GM21526 (cell line): ENCODE data around the gene UBE3D.
"Not testable (repeated sequence)": the region's sequence is repeated elsewhere in the genome, so short reads cannot be mapped to it uniquely, and the experiment has no call there.

Source experiments
- ATAC-seq: cut with Tn5 transposase; IDR thresholded peaks from one replicate; pipeline ENCODE4 v1.9.1; 2021; ENCODE audit warnings: moderate library complexity; ENCODE audit not compliant: unreplicated experiment, low FRiP score

The UBE3D gene

DNA sequence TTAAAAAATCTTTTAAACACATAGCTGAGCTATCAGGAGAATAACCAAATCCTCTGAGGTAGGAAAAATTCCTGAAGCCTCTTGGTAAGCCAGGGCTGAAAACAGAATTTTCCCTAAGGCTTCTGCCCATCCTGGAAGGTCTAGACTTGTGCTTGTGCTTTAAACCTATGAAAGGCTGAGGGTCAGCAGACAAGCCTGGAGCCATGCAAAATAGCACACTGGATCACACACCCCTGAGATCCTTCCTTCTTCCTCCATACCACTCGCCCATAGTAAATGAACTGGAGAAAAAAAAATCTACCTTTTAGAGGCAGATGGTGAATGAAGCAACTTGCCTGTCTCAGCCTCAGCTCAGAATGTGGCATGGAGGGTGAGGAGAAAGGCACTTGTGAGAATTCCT lies 144.4 kb downstream of the UBE3D start:
- ATAC-seq: no peak

DNA sequence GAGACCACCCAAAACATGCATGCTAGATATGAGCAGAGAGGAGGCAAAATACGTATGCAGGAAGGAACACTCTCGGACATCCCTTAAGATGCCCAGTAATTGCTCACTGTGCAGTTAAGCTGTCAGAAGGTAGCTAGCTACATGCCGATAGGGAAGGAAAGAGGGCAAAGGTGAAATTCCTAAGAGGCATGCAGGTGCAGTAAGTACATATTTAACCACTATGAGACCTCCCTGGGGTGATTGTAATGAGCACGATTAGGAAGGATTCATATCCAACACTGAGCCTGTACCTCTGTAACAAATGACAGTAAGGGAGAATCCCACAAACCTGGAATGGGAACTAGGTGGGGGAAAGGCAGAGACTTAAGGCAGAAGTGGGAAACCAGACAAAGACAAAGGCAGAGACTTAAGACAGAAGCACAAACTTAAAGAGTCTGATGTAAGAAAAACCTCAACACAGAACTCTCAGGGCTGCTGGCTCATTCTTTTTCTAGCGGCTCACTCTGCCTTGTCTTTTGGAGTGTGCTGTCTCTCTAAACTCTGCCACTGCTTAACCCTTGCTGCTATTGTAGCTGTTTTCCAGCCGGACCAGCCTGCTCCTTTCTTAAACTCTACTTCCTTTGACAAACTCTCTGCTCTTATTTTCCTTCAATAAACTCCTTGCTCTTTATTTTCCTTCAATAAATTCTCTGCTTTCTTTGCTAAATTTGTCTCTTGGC lies 148.1 kb downstream of the UBE3D start:
- ATAC-seq: no peak

DNA sequence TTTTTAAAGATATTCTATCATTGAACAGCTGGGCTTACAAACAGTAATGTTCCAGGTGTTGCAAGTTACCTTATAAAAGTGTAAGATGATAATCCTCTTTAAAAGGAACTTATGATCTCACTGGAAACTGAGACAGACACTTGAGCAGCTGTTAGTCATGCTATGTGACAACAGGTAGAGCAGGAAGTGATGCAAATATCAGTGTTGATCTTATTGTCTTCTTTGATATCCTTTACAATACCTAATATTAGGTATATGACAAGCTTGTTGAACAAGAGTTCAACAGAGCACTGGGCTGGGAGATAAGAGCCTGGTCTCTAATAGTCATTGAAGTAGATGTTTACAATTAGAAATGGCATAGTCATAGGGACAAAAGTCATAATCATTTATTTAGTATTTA lies 150.0 kb downstream of the UBE3D start:
- no peak for ATAC-seq

DNA sequence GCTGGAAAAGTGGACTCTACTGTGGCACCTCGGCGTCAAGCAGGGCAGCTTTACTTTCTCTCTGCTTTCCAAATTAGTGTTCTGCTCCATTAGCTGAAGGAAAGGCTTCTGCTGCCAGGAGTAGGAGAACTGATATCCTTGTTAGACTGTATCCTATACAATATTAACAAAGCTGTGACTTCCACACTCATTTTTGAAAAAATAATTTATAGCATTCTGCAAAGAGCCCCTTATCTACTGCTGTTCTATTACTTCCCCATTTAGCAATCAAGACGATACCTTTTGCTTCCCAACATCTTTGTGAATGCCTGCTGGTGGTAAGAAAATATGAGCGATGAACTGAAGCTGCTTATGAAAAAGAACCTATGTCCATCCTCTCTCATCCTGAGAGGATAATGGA lies 151.1 kb downstream of the UBE3D start:
- no peak for ATAC-seq

GRCh38 chr6:82910820-82911219 lies 154.8 kb downstream of the UBE3D start:
- no peak for ATAC-seq

DNA sequence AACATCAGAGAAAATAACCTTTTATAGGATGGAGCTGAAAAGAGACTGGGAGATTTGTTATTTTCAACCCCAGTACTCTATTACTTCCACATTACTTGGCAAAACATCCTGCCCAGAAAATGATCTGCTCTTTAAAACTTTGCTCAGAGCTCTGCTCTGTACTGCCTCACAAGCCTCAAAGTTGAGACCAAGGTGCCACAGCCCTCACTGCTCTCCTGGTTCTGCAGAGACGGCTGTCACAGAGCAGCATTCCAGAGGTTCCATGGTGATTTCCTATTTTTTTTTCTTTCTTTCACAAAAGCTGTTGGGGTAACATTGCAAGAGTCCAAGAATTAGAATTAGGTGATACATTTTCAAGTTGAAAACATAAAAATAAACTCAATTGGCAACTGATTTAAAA lies 155.2 kb downstream of the UBE3D start:
- no peak for ATAC-seq

DNA sequence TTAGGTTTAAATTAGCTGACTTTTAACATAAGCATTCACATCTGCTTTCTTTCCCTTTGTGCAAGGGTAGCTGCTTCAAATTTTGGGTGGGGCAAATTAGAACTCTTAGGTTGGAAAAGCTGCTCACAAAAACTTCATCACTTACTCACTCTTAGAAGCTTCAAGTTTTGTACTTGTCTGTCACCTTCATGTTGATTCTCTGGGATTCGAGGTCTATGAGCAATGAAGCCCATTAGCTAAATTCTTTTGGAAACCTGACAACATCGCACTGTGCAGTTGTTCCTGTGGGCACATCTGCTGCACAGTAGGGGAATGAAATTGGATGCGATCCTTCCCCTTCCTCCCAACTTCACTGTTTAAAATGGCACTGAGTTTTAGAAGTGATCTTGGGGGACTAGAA lies 156.1 kb downstream of the UBE3D start:
- ATAC-seq: no peak

DNA sequence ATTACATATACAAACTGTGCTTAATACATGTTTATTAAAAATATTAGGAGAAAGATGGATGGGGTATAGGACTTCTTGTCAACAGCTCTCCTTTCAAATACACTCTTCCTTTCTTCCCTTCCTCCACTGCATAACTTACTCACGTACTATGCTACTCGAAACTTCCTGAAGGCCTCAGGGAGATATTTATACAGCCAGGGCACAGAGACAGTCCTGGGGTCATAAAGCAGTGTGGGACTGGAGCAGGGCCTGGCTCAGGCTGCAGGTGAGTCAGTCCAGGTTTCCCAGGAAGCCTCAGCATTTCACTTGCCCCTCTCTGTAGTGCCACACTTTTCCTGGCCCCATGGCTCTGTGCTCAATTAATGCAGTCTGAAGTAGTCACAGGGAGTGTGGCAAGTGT lies 157.0 kb downstream of the UBE3D start:
- no peak for ATAC-seq

- no peak for ATAC-seq
Observed at GRCh38 chr6:82906951-82907350, 158.7 kb downstream of the UBE3D start.

- no peak for ATAC-seq
Observed at GRCh38 chr6:82906489-82906888, 159.2 kb downstream of the UBE3D start.

GRCh38 chr6:82904860-82905259 lies 160.8 kb downstream of the UBE3D start:
- no peak for ATAC-seq

DNA sequence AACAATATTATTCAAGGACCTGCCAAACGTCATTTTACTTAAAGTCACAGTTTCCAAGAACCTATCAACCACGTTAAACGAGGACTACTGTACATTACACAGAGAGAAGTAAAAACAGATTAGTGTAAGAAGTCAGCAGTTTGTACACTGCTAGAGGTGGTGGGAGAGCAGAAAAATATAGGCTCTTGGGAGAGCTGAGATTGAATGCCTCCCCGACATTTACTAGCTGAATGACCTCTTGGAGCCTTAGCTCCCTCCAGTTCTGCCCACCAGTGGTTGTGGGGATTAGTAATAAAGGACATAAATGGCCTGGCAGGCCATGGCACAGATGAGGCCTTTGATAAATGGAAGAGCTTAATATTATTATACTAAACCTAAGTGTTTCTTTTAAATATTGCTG lies 161.4 kb downstream of the UBE3D start:
- ATAC-seq: no peak

DNA sequence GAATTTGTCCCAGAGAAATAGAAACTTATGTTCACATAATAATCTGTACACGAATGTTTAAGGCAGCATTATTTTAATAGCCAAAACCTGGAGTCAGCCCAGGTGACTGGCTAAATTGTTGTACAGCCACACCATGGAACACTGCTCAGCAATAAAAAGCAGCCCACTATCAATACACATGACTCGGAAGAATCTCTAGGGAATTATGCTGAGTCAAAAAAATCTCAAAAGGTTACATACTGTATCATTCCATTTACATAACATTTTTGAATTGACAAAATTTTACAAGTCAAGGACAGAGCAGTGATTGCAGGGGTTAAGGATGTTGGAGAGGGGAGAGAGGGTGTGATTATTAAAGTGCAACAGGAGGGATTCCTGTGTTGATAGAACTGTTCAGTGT lies 163.4 kb downstream of the UBE3D start:
- no peak for ATAC-seq

DNA sequence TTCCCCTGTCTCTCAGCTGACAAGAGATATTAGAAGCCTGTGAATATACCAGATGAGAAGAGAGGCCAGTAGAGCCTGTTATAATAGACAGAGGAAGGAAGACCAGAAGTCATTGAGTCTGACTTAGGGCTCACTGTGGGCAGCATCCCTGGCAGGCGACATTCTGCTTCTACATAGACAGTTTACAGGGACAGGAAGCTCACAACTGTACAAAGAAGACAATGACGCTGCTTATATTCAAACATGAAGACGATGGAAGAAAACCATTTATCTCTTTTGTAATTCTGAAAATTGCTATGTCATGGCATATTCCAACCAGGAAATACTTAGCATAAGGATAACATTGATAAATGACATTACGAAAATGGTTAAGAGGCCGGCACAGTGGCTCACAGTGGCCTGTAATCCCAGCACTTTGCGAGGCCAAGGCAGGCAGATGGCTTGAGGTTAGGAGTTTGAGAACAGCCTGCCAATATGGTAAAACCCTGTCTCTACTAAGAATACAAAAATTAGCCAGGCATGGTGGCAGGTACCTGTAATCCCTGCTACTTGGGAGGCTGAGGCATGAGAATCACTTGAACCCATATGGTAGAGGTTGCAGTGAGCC lies 170.9 kb downstream of the UBE3D start:
- ATAC-seq: no peak

- no peak for ATAC-seq
Observed at GRCh38 chr6:82893889-82894652, 171.6 kb downstream of the UBE3D start.

GRCh38 chr6:82891503-82891902 lies 174.1 kb downstream of the UBE3D start:
- ATAC-seq: not testable (repeated sequence)

GRCh38 chr6:82891076-82891475 lies 174.6 kb downstream of the UBE3D start:
- no peak for ATAC-seq

GRCh38 chr6:82890240-82890639 lies 175.4 kb downstream of the UBE3D start:
- ATAC-seq: no peak

- no peak for ATAC-seq
Observed at GRCh38 chr6:82889143-82889542, 176.5 kb downstream of the UBE3D start.

GRCh38 chr6:82882363-82883023 lies 183.1 kb downstream of the UBE3D start:
- no peak for ATAC-seq

GRCh38 chr6:82881519-82881918 lies 184.1 kb downstream of the UBE3D start:
- no peak for ATAC-seq
